IgD-negative memory B cell (primary cell): ENCODE data around the gene DAND5. TPM values are rescaled to one million over a fixed set of nuclear protein-coding genes. Genes with fewer than 3 reads are reported as not detected.
"Not testable (repeated sequence)": the region's sequence is repeated elsewhere in the genome, so short reads cannot be mapped to it uniquely, and the experiment has no call there.

Experiments used
- H3K27ac Mint-ChIP-seq, 3 donors: one replicate each; pipeline ENCODE4 v1.8.0; 2020 to 2022; ENCODE audit warnings: mild to moderate bottlenecking in 3 of 3, mixed read lengths in 3 of 3, moderate library complexity in 1 of 3
- H3K27me3 Mint-ChIP-seq: one replicate; pipeline ENCODE4 v1.8.0; 2021; ENCODE audit warnings: mixed read lengths
- H3K36me3 Mint-ChIP-seq: one replicate; pipeline ENCODE4 v1.8.0; 2020; ENCODE audit warnings: mild to moderate bottlenecking, mixed read lengths
- H3K4me1 Mint-ChIP-seq, 3 donors: one replicate each; pipeline ENCODE4 v1.8.0; 2020 to 2022; ENCODE audit warnings: mixed read lengths in 3 of 3, mild to moderate bottlenecking in 1 of 3
- H3K4me3 Mint-ChIP-seq, 4 donors: one replicate each; pipeline ENCODE4 v1.8.0; 2020 to 2022; ENCODE audit warnings: mild to moderate bottlenecking in 4 of 4, mixed read lengths in 4 of 4, moderate library complexity in 3 of 4
- H3K9me3 Mint-ChIP-seq, 3 donors: one replicate each; pipeline ENCODE4 v1.8.0; 2020 to 2021; ENCODE audit warnings: mixed read lengths in 3 of 3, mild to moderate bottlenecking in 1 of 3
- polyA plus RNA-seq: library from polyadenylated mRNA; unstranded; fragments of 300-500 nt; fragmentation: Illumina TruSeq; gene quantifications from one replicate; pipeline ENCODE4 v1.2.3, GENCODE V29; 2021

The DAND5 gene
- polyA plus RNA-seq, 1 donor from 2014 or later: not detected

DNA sequence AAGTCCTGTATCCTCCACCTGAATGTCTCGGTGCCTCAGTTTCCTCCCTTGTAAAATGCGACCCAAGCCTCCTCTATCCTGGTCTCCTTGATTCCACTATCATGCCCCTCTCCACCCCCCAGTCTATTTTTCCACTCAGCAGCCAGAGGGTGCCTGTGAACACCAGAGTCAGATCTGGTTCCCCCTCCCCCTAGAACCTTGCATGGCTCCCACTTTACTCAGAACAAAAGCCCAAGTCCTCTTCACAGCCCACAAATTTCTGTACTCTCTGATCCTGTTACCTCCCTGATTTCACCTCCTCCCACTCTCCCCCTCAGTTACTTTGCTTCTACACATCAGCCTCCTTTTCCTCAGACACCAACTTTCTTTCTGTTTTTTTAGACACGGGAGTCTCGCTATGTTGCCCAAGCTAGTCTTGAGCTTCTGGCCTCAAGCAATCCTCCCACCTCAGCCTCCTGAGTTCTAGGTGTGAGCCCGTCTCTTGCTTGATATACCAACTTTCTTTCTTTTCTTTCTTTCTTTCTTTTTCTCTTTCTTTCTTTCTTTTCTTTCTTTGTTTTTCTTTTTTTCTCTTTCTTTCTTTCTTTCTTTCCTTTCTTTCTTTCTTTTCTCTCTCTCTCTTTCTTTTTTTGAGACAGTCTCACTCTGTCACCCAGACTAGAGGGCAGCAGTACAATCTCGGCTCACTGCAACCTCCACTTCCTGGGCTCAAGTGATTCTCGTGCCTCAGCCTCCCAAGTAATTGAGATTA, 869 bp downstream of the DAND5 start:
- no peaks in the 10 kb centered on the region for H3K9me3 Mint-ChIP-seq
- peak overlapping the region in 1 of 4 donors; percentile 3 for H3K4me3 Mint-ChIP-seq
- H3K27me3 Mint-ChIP-seq: peaks cover 1% of the 10 kb centered on the region
- H3K27ac Mint-ChIP-seq: peak overlapping the region in 1 of 3 donors; percentile 56
- no peaks in the 10 kb centered on the region for H3K36me3 Mint-ChIP-seq
- peaks cover 0 to 3% (median 2%) of the 10 kb centered on the region in 3 donors for H3K4me1 Mint-ChIP-seq

- Mint-ChIP-seq H3K9me3 (no peaks in the 10 kb centered on the region), H3K36me3 (no peaks in the 10 kb centered on the region), H3K4me1 (peaks cover 0 to 6% (median 5%) of the 10 kb centered on the region in 3 donors), H3K27me3 (peaks cover 12% of the 10 kb centered on the region), H3K4me3 (no peak overlapping the region), H3K27ac (no peak overlapping the region)
These were observed 3.9 kb downstream of the DAND5 start for GRCh38 chr19:12973236-12973635.

DNA sequence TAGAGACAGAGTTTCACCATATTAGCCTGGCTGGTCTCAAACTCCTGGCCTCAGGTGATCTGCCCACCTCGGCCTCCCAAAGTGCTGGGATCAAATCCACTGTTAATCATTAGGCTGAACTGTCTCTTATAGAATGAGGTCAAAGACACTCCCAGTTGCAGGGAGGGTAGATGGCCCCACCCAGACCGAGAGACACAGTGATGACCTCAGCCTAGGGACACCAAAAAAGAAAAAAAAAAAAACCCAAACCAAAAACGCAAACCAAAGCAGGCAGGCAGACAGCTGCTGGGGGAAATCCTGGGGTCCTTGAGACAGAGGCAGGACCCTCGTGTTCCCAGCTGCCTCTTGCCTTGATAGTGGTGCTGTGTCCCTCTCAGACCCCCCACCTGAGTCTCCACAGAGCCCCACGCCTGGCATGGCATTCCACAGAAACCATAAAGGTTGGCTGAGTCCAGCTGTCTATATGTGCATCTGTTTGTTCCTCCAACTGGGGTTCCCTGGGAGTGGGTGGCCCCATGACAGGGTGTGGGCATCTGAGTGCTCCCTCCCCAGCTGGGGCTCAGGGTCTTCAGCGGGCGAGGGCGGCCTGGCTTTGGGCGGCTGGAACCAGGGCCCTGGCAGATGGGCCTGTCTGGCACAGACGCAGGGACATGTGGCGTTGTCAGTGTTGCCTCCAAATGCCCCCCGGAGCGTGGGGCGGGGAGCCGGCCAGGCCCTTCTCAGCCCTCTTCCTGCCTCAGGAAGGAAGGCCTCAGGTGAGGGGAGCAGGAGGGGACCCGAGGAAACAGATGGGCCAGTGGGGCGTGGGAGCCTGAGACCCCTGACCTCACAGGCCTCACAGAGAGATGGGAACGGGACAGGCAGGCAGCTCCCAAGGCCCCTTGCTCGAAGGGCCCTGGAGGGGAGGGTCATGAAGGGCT, 5.2 kb downstream of the DAND5 start:
- Mint-ChIP-seq H3K9me3 (no peaks in the 10 kb centered on the region), H3K27me3 (peaks cover 12% of the 10 kb centered on the region), H3K4me3 (no peak overlapping the region), H3K36me3 (no peaks in the 10 kb centered on the region), H3K27ac (no peak overlapping the region), H3K4me1 (peaks cover 0 to 6% (median 5%) of the 10 kb centered on the region in 3 donors)

DNA sequence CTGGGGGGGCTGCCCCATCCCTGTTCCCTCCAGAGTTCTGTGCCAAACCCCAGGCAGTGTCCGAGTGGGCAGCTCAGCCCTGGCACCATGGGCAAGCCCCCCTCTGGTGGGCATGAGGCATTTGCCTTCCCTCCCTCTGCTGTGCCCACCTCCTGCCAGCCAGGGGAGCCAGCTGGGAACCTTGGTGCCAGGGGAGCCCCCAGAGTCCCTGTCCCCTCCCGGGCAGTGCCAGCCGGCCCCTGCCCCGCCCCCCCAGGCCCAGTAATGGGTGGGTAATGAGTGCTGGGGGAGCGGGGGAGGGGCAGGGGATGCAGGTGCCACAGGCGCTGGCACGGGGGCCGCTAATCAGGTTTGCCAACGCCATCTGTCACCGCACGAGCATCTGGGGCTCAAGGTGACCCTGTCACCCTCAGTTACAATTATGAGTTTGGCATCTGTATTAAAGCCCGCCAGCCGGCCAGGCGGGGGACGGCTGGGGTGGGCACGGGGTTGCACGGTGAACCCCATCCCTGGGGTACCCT, 5.9 kb downstream of the DAND5 start:
- Mint-ChIP-seq H3K4me1 (peaks cover 0 to 5% (median 5%) of the 10 kb centered on the region in 3 donors), H3K4me3 (no peak overlapping the region), H3K36me3 (no peaks in the 10 kb centered on the region)

GRCh38 chr19:12976109-12976508, 6.7 kb downstream of the DAND5 start:
- not testable (repeated sequence) for H3K9me3 Mint-ChIP-seq, H3K4me3 Mint-ChIP-seq, H3K4me1 Mint-ChIP-seq, H3K27ac Mint-ChIP-seq, H3K36me3 Mint-ChIP-seq
- peaks cover 11% of the 10 kb centered on the region for H3K27me3 Mint-ChIP-seq

More for the DNA sequence above, 5.9 kb downstream of the DAND5 start:
- H3K27ac Mint-ChIP-seq: peak overlapping the region in 1 of 3 donors; percentile 46
- H3K27me3 Mint-ChIP-seq: peaks cover 12% of the 10 kb centered on the region
- H3K9me3 Mint-ChIP-seq: no peaks in the 10 kb centered on the region

DNA sequence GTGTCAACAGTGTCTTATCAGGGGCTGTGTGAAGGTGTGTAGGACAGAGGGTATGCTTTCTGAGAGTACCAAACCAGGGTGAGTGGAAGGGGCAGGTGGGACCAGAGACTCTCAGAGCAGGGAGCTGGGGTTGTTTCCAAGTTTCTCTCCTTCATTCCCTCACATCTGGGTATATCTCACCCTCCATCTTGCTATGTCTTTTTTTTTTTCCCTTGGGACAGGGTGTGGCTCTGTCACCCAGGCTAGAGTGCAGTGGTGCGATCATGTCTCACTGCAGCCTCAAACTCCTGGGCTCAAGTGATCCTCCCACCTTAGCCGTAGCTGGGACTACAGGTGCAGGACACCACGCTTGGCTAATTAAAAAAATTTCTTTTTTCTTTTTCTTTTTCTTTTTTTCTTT, 10.6 kb downstream of the DAND5 start:
- Mint-ChIP-seq H3K27me3 (peaks cover 12% of the 10 kb centered on the region), H3K9me3 (no peaks in the 10 kb centered on the region), H3K4me3 (peak overlapping the region in 1 of 4 donors; percentile 3), H3K4me1 (peaks cover 2 to 7% (median 7%) of the 10 kb centered on the region in 3 donors), H3K27ac (no peak overlapping the region), H3K36me3 (no peaks in the 10 kb centered on the region)

DNA sequence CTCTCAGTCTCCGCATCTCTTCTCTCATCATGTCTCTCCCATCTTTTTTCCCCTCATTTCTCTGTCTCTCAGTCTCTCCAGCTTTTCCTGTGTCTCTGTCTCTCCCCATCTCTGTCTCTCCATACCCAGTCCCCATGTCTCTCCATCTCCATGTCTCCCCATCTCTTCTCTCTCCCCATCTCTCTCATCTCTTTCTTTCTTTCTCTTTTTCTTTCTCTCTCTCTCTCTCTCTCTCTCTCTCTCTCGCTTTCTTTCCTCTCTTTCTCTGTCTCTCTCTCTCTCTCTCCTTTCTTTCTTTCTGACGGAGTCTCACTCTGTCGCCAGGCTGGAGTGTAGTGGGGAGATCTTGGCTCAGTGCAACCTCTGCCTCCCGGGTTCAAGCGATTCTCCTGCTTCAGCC, 13.3 kb downstream of the DAND5 start:
- H3K27me3 Mint-ChIP-seq: peaks cover 7% of the 10 kb centered on the region

GRCh38 chr19:12983091-12983490, 13.7 kb downstream of the DAND5 start:
- Mint-ChIP-seq H3K4me1 (peaks cover 6 to 9% (median 9%) of the 10 kb centered on the region in 3 donors), H3K27ac (no peak overlapping the region), H3K4me3 (no peak overlapping the region), H3K36me3 (no peaks in the 10 kb centered on the region), H3K27me3 (peaks cover 4% of the 10 kb centered on the region), H3K9me3 (no peaks in the 10 kb centered on the region)

More for the DNA sequence above, 13.3 kb downstream of the DAND5 start:
- H3K27ac Mint-ChIP-seq: no peak overlapping the region
- no peak overlapping the region for H3K4me3 Mint-ChIP-seq
- no peaks in the 10 kb centered on the region for H3K9me3 Mint-ChIP-seq
- peaks cover 6 to 13% (median 13%) of the 10 kb centered on the region in 3 donors for H3K4me1 Mint-ChIP-seq
- H3K36me3 Mint-ChIP-seq: no peaks in the 10 kb centered on the region

DNA sequence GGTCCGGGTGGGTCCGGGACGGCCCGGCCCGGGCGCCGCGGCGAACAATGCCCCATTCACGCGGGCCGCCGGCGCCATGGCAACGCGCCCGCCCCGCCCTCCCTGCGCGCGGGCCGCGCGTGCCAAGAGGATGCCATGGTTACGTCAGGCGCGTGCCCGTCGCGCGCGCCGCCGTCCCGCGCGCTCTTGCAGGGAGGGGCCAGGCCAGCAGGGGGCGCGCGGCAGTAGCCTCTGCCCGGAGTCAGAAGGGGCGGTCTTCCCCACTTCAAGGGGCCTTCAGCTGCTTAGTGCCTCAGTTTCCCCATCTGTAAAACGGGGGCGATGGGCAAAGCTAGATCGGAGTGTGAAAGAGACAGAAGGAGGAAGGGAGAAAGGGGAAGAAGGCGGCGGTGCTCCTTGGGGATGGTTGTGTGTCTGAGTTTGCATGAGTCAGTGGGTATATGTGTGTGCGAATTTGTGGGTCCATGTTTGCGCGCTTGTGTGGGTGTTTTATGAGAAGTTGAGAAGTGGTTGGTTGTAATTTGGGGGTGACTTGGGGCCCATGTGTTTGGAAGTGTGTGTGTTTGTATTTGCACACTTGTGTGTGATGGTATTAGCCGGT, 14.3 kb downstream of the DAND5 start:
- Mint-ChIP-seq H3K4me3 (no peak overlapping the region), H3K4me1 (peaks cover 6 to 9% (median 8%) of the 10 kb centered on the region in 3 donors), H3K27me3 (peaks cover 3% of the 10 kb centered on the region), H3K9me3 (no peaks in the 10 kb centered on the region), H3K27ac (no peak overlapping the region), H3K36me3 (no peaks in the 10 kb centered on the region)

GRCh38 chr19:12984143-12984627, 14.8 kb downstream of the DAND5 start:
- Mint-ChIP-seq H3K27ac (no peak overlapping the region), H3K36me3 (no peaks in the 10 kb centered on the region), H3K4me3 (no peak overlapping the region), H3K9me3 (no peaks in the 10 kb centered on the region), H3K4me1 (peaks cover 6 to 9% (median 8%) of the 10 kb centered on the region in 3 donors), H3K27me3 (peaks cover 3% of the 10 kb centered on the region)

GRCh38 chr19:12984683-12985048, 15.3 kb downstream of the DAND5 start:
- Mint-ChIP-seq H3K4me3 (peak overlapping the region in 3 of 4 donors; percentile 9 to 76 (median 21)), H3K27ac (peak overlapping the region in 1 of 3 donors; percentile 16)

DNA sequence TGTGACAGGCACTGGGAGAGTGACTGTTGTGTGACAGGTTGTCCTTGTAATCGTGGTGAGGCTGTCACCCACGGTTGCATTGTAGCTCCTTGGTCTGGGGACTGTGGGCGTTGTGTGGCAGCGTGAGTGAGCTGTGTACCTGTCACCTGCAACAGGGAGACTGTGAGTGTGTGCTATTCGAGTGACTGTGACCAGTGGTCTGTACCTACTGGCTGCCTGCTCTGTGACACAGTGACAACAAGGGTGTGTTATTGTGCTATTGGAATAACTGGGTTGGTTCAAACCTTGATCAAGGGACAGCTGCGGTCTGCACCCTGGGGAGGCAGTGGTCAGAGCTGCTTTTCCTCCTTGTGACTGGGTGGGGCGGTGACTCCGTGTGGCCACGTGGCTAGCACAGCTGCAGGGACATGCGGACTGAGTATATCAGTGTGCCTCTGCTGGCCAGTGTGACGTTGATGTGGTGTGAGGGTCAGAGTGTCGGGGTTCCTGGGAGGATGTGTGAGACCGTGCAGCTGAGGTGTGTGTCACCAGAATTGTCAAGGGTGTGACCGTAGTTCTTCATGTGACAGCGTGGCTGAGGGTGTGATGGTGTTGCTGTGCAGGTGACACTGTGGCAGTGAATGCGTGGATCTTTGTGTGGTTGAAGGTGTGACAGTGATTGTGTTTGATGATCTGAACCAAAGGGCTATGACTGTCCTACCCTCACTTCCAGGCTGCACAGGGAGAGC, 15.8 kb downstream of the DAND5 start:
- Mint-ChIP-seq H3K9me3 (no peaks in the 10 kb centered on the region), H3K4me1 (peaks cover 6 to 9% (median 8%) of the 10 kb centered on the region in 3 donors), H3K4me3 (peak overlapping the region in 3 of 4 donors; percentile 9 to 76 (median 21)), H3K27ac (peak overlapping the region in 1 of 3 donors; percentile 84), H3K27me3 (peaks cover 3% of the 10 kb centered on the region), H3K36me3 (no peaks in the 10 kb centered on the region)

More at GRCh38 chr19:12984683-12985048, 15.3 kb downstream of the DAND5 start:
- H3K36me3 Mint-ChIP-seq: no peaks in the 10 kb centered on the region
- no peaks in the 10 kb centered on the region for H3K9me3 Mint-ChIP-seq
- peaks cover 3% of the 10 kb centered on the region for H3K27me3 Mint-ChIP-seq
- H3K4me1 Mint-ChIP-seq: peaks cover 6 to 9% (median 8%) of the 10 kb centered on the region in 3 donors

DNA sequence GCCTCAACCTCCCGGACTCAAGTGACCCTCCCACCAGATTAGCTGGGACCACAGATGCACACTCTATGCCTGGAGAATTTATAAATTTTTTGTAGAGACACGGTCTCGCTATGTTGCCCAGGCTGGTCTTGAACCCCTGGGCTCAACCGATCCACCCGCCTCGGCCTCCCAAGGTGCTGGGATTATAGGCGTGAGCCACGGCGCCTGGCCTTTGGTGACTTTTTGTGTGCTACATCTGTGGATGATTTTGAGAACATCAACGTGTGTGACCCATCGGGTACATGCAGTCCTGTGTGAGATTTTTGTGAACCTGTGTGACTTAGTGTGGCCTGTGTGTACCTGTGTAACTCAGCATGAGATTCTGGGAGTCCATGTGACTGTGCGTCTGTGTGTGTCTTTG, 17.4 kb downstream of the DAND5 start:
- Mint-ChIP-seq H3K4me3 (no peak overlapping the region), H3K4me1 (peaks cover 6 to 9% (median 8%) of the 10 kb centered on the region in 3 donors), H3K27ac (no peak overlapping the region), H3K27me3 (peaks cover 3% of the 10 kb centered on the region), H3K36me3 (no peaks in the 10 kb centered on the region), H3K9me3 (no peaks in the 10 kb centered on the region)

- Mint-ChIP-seq H3K9me3 (no peaks in the 10 kb centered on the region), H3K27ac (no peak overlapping the region)
These were observed 17.8 kb downstream of the DAND5 start for GRCh38 chr19:12987190-12987589.

More at GRCh38 chr19:12987190-12987589, 17.8 kb downstream of the DAND5 start:
- peaks cover 3% of the 10 kb centered on the region for H3K27me3 Mint-ChIP-seq
- no peak overlapping the region for H3K4me3 Mint-ChIP-seq
- H3K36me3 Mint-ChIP-seq: no peaks in the 10 kb centered on the region
- H3K4me1 Mint-ChIP-seq: peaks cover 6 to 9% (median 8%) of the 10 kb centered on the region in 3 donors
